CD8-positive, alpha-beta memory T cell (primary cell): ENCODE data around the gene BTBD17. TPM values are rescaled to one million over a fixed set of nuclear protein-coding genes. Genes with fewer than 3 reads are reported as not detected.

Experiments
- CTCF ChIA-PET: fragments of 350-600 bp; sonication (Branson Sonifier 250); formaldehyde crosslinking; loops from one replicate; lab custom pipeline; 2021; ENCODE audit warnings: antibody characterized with exemption; lab: Charles Lee
- POLR2A ChIA-PET: fragments of 350-600 bp; sonication (Branson Sonifier 250); formaldehyde crosslinking; loops from one replicate; lab custom pipeline; 2021; ENCODE audit warnings: antibody characterized with exemption; lab: Charles Lee
- DNase-seq, 5 donors: peaks; one replicate each; pipeline versions ENCODE4 v3.0.0 to v3.0.0-alpha.2; 2020 to 2022; ENCODE audit warnings: mixed read lengths in 1 of 5
- H3K27ac ChIP-seq: one replicate; pipeline ENCODE4 v1.7.0; 2013; ENCODE audit warnings: low read depth, mild to moderate bottlenecking, low read length, moderate library complexity
- H3K27me3 ChIP-seq: 2 replicates; pipeline ENCODE4 v1.7.0; 2013; ENCODE audit warnings: low read length, mild to moderate bottlenecking; ENCODE audit not compliant: insufficient read depth, poor library complexity, severe bottlenecking
- H3K36me3 ChIP-seq: 2 replicates; pipeline ENCODE4 v1.7.0; 2013; ENCODE audit warnings: mild to moderate bottlenecking, low read length, moderate library complexity; ENCODE audit not compliant: insufficient read depth
- H3K4me1 ChIP-seq: 2 replicates; pipeline ENCODE4 v1.7.0; 2013; ENCODE audit warnings: mild to moderate bottlenecking, low read length, moderate library complexity; ENCODE audit not compliant: insufficient read depth
- H3K4me3 ChIP-seq: 2 replicates; pipeline ENCODE4 v1.7.0; 2013; ENCODE audit warnings: mild to moderate bottlenecking, low read length
- H3K9me3 ChIP-seq: 2 replicates; pipeline ENCODE4 v1.7.0; 2013; ENCODE audit warnings: mild to moderate bottlenecking, low read length
- H3K27ac Mint-ChIP-seq, 8 donors: one replicate each; pipeline ENCODE4 v1.8.0; 2020 to 2021; ENCODE audit warnings: mixed read lengths in 8 of 8, mild to moderate bottlenecking in 6 of 8, inconsistent platforms in 3 of 8, moderate library complexity in 3 of 8
- H3K27me3 Mint-ChIP-seq, 2 donors: one replicate each; pipeline ENCODE4 v1.8.0; 2020 to 2021; ENCODE audit warnings: mixed read lengths in 2 of 2, mild to moderate bottlenecking in 1 of 2, moderate library complexity in 1 of 2
- H3K36me3 Mint-ChIP-seq, 3 donors: one replicate each; pipeline ENCODE4 v1.8.0; 2020 to 2021; ENCODE audit warnings: mixed read lengths in 3 of 3, inconsistent platforms in 1 of 3, mild to moderate bottlenecking in 1 of 3
- H3K4me1 Mint-ChIP-seq, 3 donors: one replicate each; pipeline ENCODE4 v1.8.0; 2020 to 2021; ENCODE audit warnings: mixed read lengths in 3 of 3, inconsistent platforms in 1 of 3, mild to moderate bottlenecking in 1 of 3
- H3K4me3 Mint-ChIP-seq, 7 donors: one replicate each; pipeline ENCODE4 v1.8.0; 2020 to 2021; ENCODE audit warnings: mixed read lengths in 7 of 7, mild to moderate bottlenecking in 6 of 7, moderate library complexity in 4 of 7, inconsistent platforms in 2 of 7
- H3K9me3 Mint-ChIP-seq, 5 donors: one replicate each; pipeline ENCODE4 v1.8.0; 2020 to 2022; ENCODE audit warnings: mixed read lengths in 5 of 5, mild to moderate bottlenecking in 3 of 5, moderate library complexity in 2 of 5, inconsistent platforms in 1 of 5
- polyA plus RNA-seq: library from polyadenylated mRNA; unstranded; fragments of 300-500 nt; fragmentation: Illumina TruSeq; gene quantifications from one replicate; pipeline ENCODE4 v1.2.3, GENCODE V29; 2021
- total RNA-seq, 2 experiments: library from RNA; stranded (reverse); gene quantifications; one replicate each; pipeline ENCODE4 v1.2.3, GENCODE V29; 2021

The BTBD17 gene
- total and polyA plus RNA-seq, 3 experiments from 2014 or later = not detected

DNA sequence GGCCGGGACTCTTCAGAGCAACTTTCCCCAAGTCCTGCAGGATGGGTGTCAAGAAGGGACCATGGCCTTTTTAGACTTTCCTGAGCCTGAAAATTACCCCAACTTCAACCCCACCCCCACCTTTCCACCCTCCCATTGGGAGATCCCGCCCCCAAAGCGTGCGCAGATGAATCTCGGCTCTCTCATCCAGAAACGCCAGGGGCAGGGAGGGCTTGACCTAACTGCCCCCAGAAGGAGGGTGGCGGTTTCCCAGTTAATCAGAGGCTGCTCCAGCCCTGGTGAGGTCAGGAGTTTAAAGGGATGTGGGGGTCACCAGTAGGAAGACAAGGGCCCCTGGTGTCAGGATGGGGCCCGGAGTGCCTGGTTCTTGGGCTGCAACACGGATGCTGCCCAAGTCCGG lies 35.2 kb downstream of the BTBD17 start:
- DNase-seq = no peak
- peak overlapping the region in 2 of 8 donors; percentile 32 to 78 for H3K27ac Mint-ChIP-seq
- Histone ChIP-seq H3K4me1 (peaks cover 24% of the 10 kb centered on the region), H3K9me3 (no peaks in the 10 kb centered on the region), H3K36me3 (no peaks in the 10 kb centered on the region), H3K27me3 (no peaks in the 10 kb centered on the region), H3K4me3 (peak overlapping the region; percentile 3), H3K27ac (no peak overlapping the region)
- H3K27me3 Mint-ChIP-seq = peaks cover 0 to 4% of the 10 kb centered on the region in 2 donors
- ChIA-PET POLR2A (no interaction called here), CTCF (no interaction called here)
- H3K36me3 Mint-ChIP-seq = no peaks in the 10 kb centered on the region
- no peaks in the 10 kb centered on the region for H3K9me3 Mint-ChIP-seq
- peaks cover 22 to 41% (median 22%) of the 10 kb centered on the region in 3 donors for H3K4me1 Mint-ChIP-seq
- H3K4me3 Mint-ChIP-seq = peak overlapping the region; percentile 27 to 86 (median 64)

DNA sequence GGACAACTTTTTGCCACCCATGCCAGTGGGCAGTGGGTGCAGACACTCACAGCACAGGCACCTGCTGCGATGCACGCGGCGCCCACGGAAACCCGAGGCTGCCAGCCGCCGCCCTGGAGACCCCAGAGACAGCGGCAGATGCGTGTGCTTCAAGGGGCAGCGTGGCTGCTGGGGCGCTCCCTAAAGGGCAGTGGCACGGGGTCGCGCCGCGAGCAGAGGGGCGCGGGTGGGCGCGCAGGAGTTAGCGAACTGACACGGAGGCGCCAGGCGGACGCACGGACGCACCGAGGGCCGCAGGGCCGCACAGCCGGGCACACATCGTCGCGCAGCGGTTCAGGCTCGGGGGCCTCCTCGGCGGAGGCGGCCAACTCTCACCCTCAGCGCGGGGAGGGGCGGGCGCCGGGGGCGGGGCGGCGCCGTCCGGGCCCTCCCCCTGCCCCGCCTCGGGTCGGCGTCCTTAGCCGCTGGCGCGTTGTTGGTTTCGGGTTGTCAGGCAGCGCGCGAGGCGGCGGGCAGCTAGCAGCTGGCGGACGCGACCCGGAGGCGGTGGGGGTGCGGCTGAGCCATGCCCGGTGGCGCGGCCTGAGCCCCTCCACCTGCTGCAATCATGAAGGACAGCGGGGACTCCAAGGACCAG lies 35.8 kb downstream of the BTBD17 start, which contains the start of gene KIF19:
KIF19 (plus strand) TSS at position 484 of the 637 bp plus-strand sequence; CDS start at position 608, 124 bp downstream.
- H3K4me3 Mint-ChIP-seq = peak within 1 kb of the TSS; percentile 64 to 86 (median 68)
- H3K9me3 ChIP-seq = no peaks in the 10 kb centered on the region
- peak in 4 of 5 donors; percentile 42 to 64 (median 53) for DNase-seq
- peaks cover 24% of the 10 kb centered on the region for H3K4me1 ChIP-seq
- CTCF ChIA-PET = no interaction called here
- peaks cover 0 to 4% of the 10 kb centered on the region in 2 donors for H3K27me3 Mint-ChIP-seq
- POLR2A ChIA-PET = interaction anchor here (0.6 kb wide), 1 partner anchor 20 kb away, joined by 3 read pairs; no protein-coding TSS in a partner anchor
- H3K27ac Mint-ChIP-seq = peak within 1 kb of the TSS in 4 of 8 donors; percentile 10 to 89 (median 58)
- H3K27me3 ChIP-seq = no peaks in the 10 kb centered on the region
- H3K36me3 Mint-ChIP-seq = no peaks in the 10 kb centered on the region
- peaks cover 22 to 41% (median 22%) of the 10 kb centered on the region in 3 donors for H3K4me1 Mint-ChIP-seq
- H3K27ac ChIP-seq = no peak within 1 kb of the TSS
- H3K36me3 ChIP-seq = no peaks in the 10 kb centered on the region
- peak within 1 kb of the TSS; percentile 37 for H3K4me3 ChIP-seq
- H3K9me3 Mint-ChIP-seq = no peaks in the 10 kb centered on the region

DNA sequence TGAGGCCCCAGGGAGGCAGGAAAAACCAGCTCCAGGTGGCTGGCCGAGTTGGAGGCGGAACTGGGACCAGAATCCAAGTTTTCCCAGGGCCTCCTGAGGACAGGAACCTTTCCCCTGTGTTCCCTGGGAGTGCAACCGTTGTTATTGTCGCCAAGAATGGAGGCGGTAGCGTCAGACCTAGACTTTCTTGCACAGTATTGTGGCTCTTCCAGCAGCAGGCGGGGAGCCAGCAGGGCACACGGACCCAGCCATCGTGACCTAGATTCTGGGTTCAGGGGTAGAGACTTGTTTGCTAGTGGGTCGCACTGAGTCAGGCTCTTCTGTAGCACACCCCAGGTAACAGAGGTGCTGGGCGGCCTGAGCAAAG lies 36.3 kb downstream of the BTBD17 start:
- Histone ChIP-seq H3K27ac (no peak overlapping the region), H3K9me3 (no peaks in the 10 kb centered on the region), H3K4me3 (peak overlapping the region; percentile 37), H3K4me1 (peaks cover 24% of the 10 kb centered on the region), H3K36me3 (no peaks in the 10 kb centered on the region), H3K27me3 (no peaks in the 10 kb centered on the region)
- POLR2A ChIA-PET = interaction anchor here (0.6 kb wide), 1 partner anchor 19 kb away, joined by 3 read pairs; no protein-coding TSS in a partner anchor
- CTCF ChIA-PET = no interaction called here
- Mint-ChIP-seq H3K27ac (peak overlapping the region in 3 of 8 donors; percentile 39 to 89 (median 66)), H3K27me3 (peaks cover 0 to 4% of the 10 kb centered on the region in 2 donors), H3K9me3 (no peaks in the 10 kb centered on the region), H3K4me3 (peak overlapping the region; percentile 62 to 83 (median 67)), H3K4me1 (peaks cover 22 to 41% (median 22%) of the 10 kb centered on the region in 3 donors), H3K36me3 (no peaks in the 10 kb centered on the region)
- DNase-seq = no peak

DNA sequence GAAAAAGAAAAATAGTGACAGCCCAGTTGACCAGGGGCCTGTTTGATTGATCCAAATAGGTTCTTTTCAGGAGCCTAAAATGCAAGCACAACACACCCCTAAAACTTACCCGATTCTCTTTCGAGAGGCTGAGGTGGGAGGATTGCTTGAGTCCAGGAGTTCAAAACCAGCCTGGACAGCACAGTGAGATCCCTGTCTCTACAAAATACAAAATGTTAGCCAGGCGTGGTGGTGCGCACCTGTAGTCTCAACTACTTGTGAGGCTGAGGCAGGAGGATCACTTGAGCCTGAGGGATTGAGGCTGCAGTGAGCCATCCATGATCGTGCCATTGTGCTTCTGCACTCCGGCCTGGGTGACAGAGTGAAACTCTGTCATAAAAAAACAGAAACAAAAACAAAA lies 37.1 kb downstream of the BTBD17 start:
- Mint-ChIP-seq H3K27ac (peak overlapping the region in 2 of 8 donors; percentile 5 to 6), H3K4me1 (peaks cover 19 to 35% (median 20%) of the 10 kb centered on the region in 3 donors), H3K9me3 (no peaks in the 10 kb centered on the region), H3K36me3 (no peaks in the 10 kb centered on the region), H3K4me3 (peak overlapping the region in 4 of 7 donors; percentile 20 to 59 (median 35)), H3K27me3 (peaks cover 0 to 4% of the 10 kb centered on the region in 2 donors)
- H3K9me3 ChIP-seq = no peaks in the 10 kb centered on the region
- POLR2A ChIA-PET = no interaction called here
- H3K36me3 ChIP-seq = no peaks in the 10 kb centered on the region
- no peaks in the 10 kb centered on the region for H3K27me3 ChIP-seq
- H3K27ac ChIP-seq = no peak overlapping the region
- no peak for DNase-seq
- CTCF ChIA-PET = no interaction called here
- peaks cover 18% of the 10 kb centered on the region for H3K4me1 ChIP-seq
- no peak overlapping the region for H3K4me3 ChIP-seq

DNA sequence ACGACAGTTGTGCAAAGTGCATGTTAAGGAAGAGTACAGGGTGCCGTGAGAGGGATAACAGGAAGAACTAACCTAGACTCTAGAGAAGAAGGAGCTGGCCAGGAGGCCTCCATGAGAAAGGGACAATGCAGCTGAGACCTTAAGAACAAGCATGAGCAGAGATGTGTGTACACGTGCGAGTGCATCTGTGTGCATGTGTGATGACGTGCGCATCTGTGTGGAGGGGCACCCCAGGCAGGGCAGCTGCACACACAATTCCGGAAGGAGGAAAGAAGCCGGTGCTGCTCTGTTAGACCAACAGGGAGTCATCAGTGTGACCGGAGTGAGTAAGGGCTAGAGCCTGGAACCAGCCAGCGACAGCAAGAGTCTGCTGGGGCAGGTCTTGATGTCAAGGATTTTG lies 43.3 kb downstream of the BTBD17 start:
- H3K4me3 Mint-ChIP-seq = peak overlapping the region in 1 of 7 donors; percentile 34
- H3K27me3 Mint-ChIP-seq = peaks cover 0 to 2% of the 10 kb centered on the region in 2 donors
- H3K9me3 ChIP-seq = no peaks in the 10 kb centered on the region
- no peak overlapping the region for H3K4me3 ChIP-seq
- H3K27me3 ChIP-seq = no peaks in the 10 kb centered on the region
- ChIA-PET POLR2A (no interaction called here), CTCF (no interaction called here)
- H3K36me3 Mint-ChIP-seq = no peaks in the 10 kb centered on the region
- H3K9me3 Mint-ChIP-seq = no peaks in the 10 kb centered on the region
- no peak overlapping the region for H3K27ac ChIP-seq
- H3K4me1 ChIP-seq = no peaks in the 10 kb centered on the region
- peak overlapping the region in 1 of 8 donors; percentile 17 for H3K27ac Mint-ChIP-seq
- H3K36me3 ChIP-seq = no peaks in the 10 kb centered on the region
- no peaks in the 10 kb centered on the region for H3K4me1 Mint-ChIP-seq
- no peak for DNase-seq

DNA sequence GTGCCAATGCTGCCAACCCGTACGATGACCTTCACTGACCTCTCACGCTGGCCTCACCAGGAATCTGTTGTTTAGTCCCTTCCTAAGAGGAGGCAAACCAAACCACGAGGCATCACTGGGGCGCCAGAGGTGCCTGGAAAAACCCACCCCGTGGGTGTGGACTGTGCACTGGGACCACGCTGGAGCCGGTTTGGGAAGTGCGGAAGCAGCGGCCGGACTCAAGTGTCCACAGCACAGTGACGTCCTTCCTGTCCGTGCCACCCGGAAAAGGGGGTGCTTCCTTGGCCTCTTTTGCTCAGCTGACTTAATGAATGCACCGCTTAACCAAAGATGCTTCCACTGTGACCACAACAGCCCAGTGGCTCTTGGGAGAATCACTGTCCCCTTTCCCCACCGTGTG lies 44.6 kb downstream of the BTBD17 start:
- H3K27ac Mint-ChIP-seq = no peak overlapping the region
- no peak for DNase-seq
- Histone ChIP-seq H3K36me3 (no peaks in the 10 kb centered on the region), H3K4me3 (no peak overlapping the region), H3K27ac (no peak overlapping the region), H3K4me1 (no peaks in the 10 kb centered on the region), H3K9me3 (no peaks in the 10 kb centered on the region), H3K27me3 (no peaks in the 10 kb centered on the region)
- no peaks in the 10 kb centered on the region for H3K9me3 Mint-ChIP-seq
- ChIA-PET CTCF (no interaction called here), POLR2A (no interaction called here)
- no peaks in the 10 kb centered on the region for H3K4me1 Mint-ChIP-seq
- no peak overlapping the region for H3K4me3 Mint-ChIP-seq
- no peaks in the 10 kb centered on the region for H3K36me3 Mint-ChIP-seq
- H3K27me3 Mint-ChIP-seq = peaks cover 0 to 5% of the 10 kb centered on the region in 2 donors

DNA sequence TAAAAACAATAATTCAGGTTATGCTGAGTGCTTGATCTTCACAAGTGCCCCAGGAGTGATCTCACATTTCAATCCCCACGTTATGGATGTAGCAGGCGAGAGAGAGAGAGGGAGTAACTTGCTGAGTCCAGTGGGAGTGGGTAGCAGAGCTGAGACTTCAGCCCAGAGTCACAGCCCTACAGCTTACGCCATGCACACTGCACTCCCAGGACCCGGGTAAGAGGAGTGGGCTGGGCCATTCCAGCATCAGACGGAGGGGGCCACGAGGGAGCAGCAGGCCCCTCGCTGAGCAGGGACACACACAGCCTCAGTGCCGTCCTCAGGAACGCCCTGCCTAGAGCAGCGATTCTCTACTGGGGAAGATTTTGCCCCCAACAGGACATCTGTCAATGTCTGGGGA lies 45.4 kb downstream of the BTBD17 start:
- DNase-seq = no peak
- POLR2A ChIA-PET = no interaction called here
- no peak overlapping the region for H3K4me3 ChIP-seq
- H3K27ac ChIP-seq = no peak overlapping the region
- H3K4me3 Mint-ChIP-seq = no peak overlapping the region
- H3K36me3 ChIP-seq = no peaks in the 10 kb centered on the region
- no peaks in the 10 kb centered on the region for H3K27me3 ChIP-seq
- peaks cover 0 to 6% of the 10 kb centered on the region in 2 donors for H3K27me3 Mint-ChIP-seq
- peaks cover 0 to 2% (median 0%) of the 10 kb centered on the region in 5 donors for H3K9me3 Mint-ChIP-seq
- no peaks in the 10 kb centered on the region for H3K9me3 ChIP-seq
- H3K36me3 Mint-ChIP-seq = no peaks in the 10 kb centered on the region
- H3K4me1 ChIP-seq = no peaks in the 10 kb centered on the region
- CTCF ChIA-PET = no interaction called here
- H3K4me1 Mint-ChIP-seq = no peaks in the 10 kb centered on the region
- H3K27ac Mint-ChIP-seq = peak overlapping the region in 1 of 8 donors; percentile 56

DNA sequence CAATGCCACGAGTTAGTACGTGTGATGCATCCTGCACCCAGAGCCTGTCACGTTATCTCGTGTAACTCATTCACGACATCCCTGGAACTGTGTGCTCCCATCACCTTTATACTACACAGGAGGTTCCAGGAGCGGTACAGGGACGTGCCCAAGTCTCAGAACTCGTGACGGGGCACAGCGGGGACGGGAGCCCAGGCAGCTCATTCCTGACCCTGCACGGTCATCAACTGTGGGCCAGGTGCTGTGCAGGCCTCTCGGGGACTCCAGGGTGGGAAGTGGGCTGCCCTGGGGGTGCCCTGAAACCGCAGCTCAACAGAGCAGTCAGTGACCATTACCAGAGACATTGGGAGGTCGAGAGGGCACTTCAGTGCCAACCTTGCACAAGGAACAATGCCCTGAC lies 46.8 kb downstream of the BTBD17 start:
- no peaks in the 10 kb centered on the region for H3K27me3 ChIP-seq
- peaks cover 0 to 2% (median 0%) of the 10 kb centered on the region in 5 donors for H3K9me3 Mint-ChIP-seq
- H3K4me3 Mint-ChIP-seq = no peak overlapping the region
- H3K27ac Mint-ChIP-seq = no peak overlapping the region
- POLR2A ChIA-PET = no interaction called here
- no peaks in the 10 kb centered on the region for H3K4me1 Mint-ChIP-seq
- no peak for DNase-seq
- no peak overlapping the region for H3K27ac ChIP-seq
- H3K4me1 ChIP-seq = no peaks in the 10 kb centered on the region
- H3K36me3 Mint-ChIP-seq = no peaks in the 10 kb centered on the region
- H3K4me3 ChIP-seq = no peak overlapping the region
- H3K9me3 ChIP-seq = no peaks in the 10 kb centered on the region
- CTCF ChIA-PET = no interaction called here
- H3K27me3 Mint-ChIP-seq = peaks cover 0 to 6% of the 10 kb centered on the region in 2 donors
- H3K36me3 ChIP-seq = no peaks in the 10 kb centered on the region
